K562 (cell line): Measurements from ENCODE around the gene PPIF. TPM values are rescaled to one million over a fixed set of nuclear protein-coding genes. Genes with fewer than 3 reads are reported as not detected.

Source experiments
- ATAC-seq: fragments of 200-7000 bp; cut with Tn5 transposase; 3 replicates; pipeline ENCODE4 v1.9.1; 2020; ENCODE audit warnings: moderate library complexity
- BruUV-seq: library from RNA; stranded (reverse); fragments of 400-500 nt; replicated peaks from 2 replicates; lab custom pipeline; 2021; lab: Mats Ljungman, UMichigan
- CTCF ChIA-PET: fragments of 300-600 bp; formaldehyde crosslinking; extraction: SDS; loops from one replicate; lab custom pipeline; 2021; ENCODE audit warnings: low intra/inter-chr PET ratio; lab: Yijun Ruan, JAX
- POLR2A ChIA-PET: fragments of 300-600, 350-650 bp; sonication (Branson Sonifier 250); formaldehyde crosslinking; extraction: SDS; loops from one replicate; lab custom pipeline; 2021; ENCODE audit warnings: antibody characterized with exemption, inconsistent platforms; lab: Yijun Ruan, JAX
- DNase-seq, 4 experiments: peaks; one replicate each; pipeline versions ENCODE4 v3.0.0 to v3.0.0-alpha.2; 2011 to 2018; ENCODE audit warnings: low spot score in 3 of 4, mixed read lengths in 3 of 4; ENCODE audit errors: extremely low read depth in 1 of 4
- FAIRE-seq: peaks from 2 replicates; lab custom pipeline; 2011; peaks lifted over from hg19 to GRCh38; lab: Jason Lieb, UNC
- H2AFZ ChIP-seq: 2 replicates; pipeline ENCODE4 v1.6.0; 2011; ENCODE audit warnings: low read depth, low read length, control low read depth, inconsistent platforms
- H3K27ac ChIP-seq: fragments of 200-600 bp; 3 replicates; pipeline ENCODE4 v1.8.0; 2011; ENCODE audit warnings: low read depth, mild to moderate bottlenecking, control low read depth, inconsistent platforms, low read length, moderate library complexity, mixed read lengths; ENCODE audit errors: extremely low read depth
- H3K27me3 ChIP-seq, 2 experiments: fragments of 300-600 bp in 1 of 2; 2 replicates in 1 of 2; 3 replicates in 1 of 2; pipeline versions ENCODE4 v1.6.0 to v1.8.0; 2011; ENCODE audit warnings: inconsistent platforms in 2 of 2, low read length in 2 of 2, mild to moderate bottlenecking in 1 of 2, mixed read lengths in 1 of 2, moderate library complexity in 1 of 2; ENCODE audit not compliant: control insufficient read depth in 2 of 2, insufficient read depth in 2 of 2
- H3K36me3 ChIP-seq: fragments of 300-600 bp; 3 replicates; pipeline ENCODE4 v1.8.0; 2011; ENCODE audit warnings: mild to moderate bottlenecking, low read length, inconsistent platforms; ENCODE audit not compliant: control insufficient read depth, insufficient read depth
- H3K4me1 ChIP-seq, 2 experiments: fragments of 200-600 bp in 1 of 2; replicated peaks in 1 of 2; 2 replicates in 1 of 2; 3 replicates in 1 of 2; pipeline versions ENCODE4 v1.5.1 to v1.8.0; 2011; ENCODE audit warnings: inconsistent platforms in 2 of 2, low read length in 2 of 2, mild to moderate bottlenecking in 1 of 2, mixed read lengths in 1 of 2, moderate library complexity in 1 of 2; ENCODE audit not compliant: control insufficient read depth in 2 of 2, insufficient read depth in 2 of 2
- H3K4me2 ChIP-seq: 2 replicates; pipeline ENCODE4 v1.6.1; 2011; ENCODE audit warnings: low read length, control low read depth, inconsistent platforms, mixed read lengths; ENCODE audit not compliant: insufficient read depth
- H3K4me3 ChIP-seq: fragments of 200-600 bp; sonication (generic), shearing (Covaris generic); 2 replicates; pipeline ENCODE4 v1.5.1; 2016; ENCODE audit warnings: control low read depth, inconsistent platforms
- H3K79me2 ChIP-seq: fragments of 200-600 bp; 3 replicates; pipeline ENCODE4 v1.8.0; 2011; ENCODE audit warnings: low read length, inconsistent platforms; ENCODE audit not compliant: control insufficient read depth, insufficient read depth
- H3K9ac ChIP-seq, 2 experiments: 2 replicates each; pipeline versions ENCODE4 v1.6.0 to v1.6.1; 2011; ENCODE audit warnings: low read depth in 2 of 2, low read length in 2 of 2, control low read depth in 1 of 2, inconsistent platforms in 1 of 2, mild to moderate bottlenecking in 1 of 2, mixed read lengths in 1 of 2; ENCODE audit not compliant: insufficient read depth in 1 of 2
- H3K9me1 ChIP-seq: one replicate; pipeline ENCODE4 v1.6.0; 2011; ENCODE audit warnings: inconsistent platforms, mild to moderate bottlenecking, low read length, moderate library complexity; ENCODE audit not compliant: control insufficient read depth, insufficient read depth
- H3K9me3 ChIP-seq: replicated peaks from 2 replicates; pipeline ENCODE4 v1.5.1; 2011; ENCODE audit warnings: low read depth, low read length, inconsistent platforms; ENCODE audit not compliant: control insufficient read depth, insufficient read depth
- H4K20me1 ChIP-seq: replicated peaks from 2 replicates; pipeline ENCODE4 v1.6.1; 2011; ENCODE audit warnings: low read length, inconsistent platforms, mixed read lengths; ENCODE audit not compliant: control insufficient read depth, insufficient read depth
- C11orf30 ChIP-seq: fragments of 450-650 bp; IDR thresholded peaks from 2 replicates; pipeline ENCODE4 v1.6.1; 2016; ENCODE audit warnings: low read depth, mild to moderate bottlenecking
- CEBPB ChIP-seq: fragments of 450-650 bp; IDR thresholded peaks from 2 replicates; pipeline ENCODE4 v1.6.1; 2016; ENCODE audit warnings: missing genetic modification characterization, missing compliant biosample characterization
- CEBPG ChIP-seq, 3 experiments: fragments of 200-800 bp in 1 of 3; sonication (Bioruptor generic) in 1 of 3; sonication (generic) in 1 of 3; formaldehyde crosslinking in 1 of 3; IDR thresholded peaks in 2 of 3; conservative IDR thresholded peaks in 1 of 3; 2 replicates each; pipeline versions ENCODE4 v1.6.1 to v1.8.0; 2016 to 2022; ENCODE audit warnings: missing compliant biosample characterization in 2 of 3, missing genetic modification characterization in 2 of 3, mild to moderate bottlenecking in 1 of 3, missing genetic modification reagents in 1 of 3
- JUN ChIP-seq, 2 experiments: sonication (generic) in 1 of 2; formaldehyde crosslinking in 1 of 2; IDR thresholded peaks; 2 replicates each; pipeline versions ENCODE4 v1.6.1 to v1.8.0; 2012 to 2022; ENCODE audit warnings: borderline replicate concordance in 2 of 2, mild to moderate bottlenecking in 2 of 2, improper control_type of control experiment in 1 of 2, low read depth in 1 of 2, low read length in 1 of 2, missing genetic modification reagents in 1 of 2
- KDM1A ChIP-seq, 2 experiments: fragments of 450-650 bp; IDR thresholded peaks; 2 replicates each; pipeline ENCODE4 v1.6.1; 2016; ENCODE audit warnings: mild to moderate bottlenecking in 2 of 2
- MAFG ChIP-seq: fragments of 450-650 bp; conservative IDR thresholded peaks from 2 replicates; pipeline ENCODE4 v1.6.1; 2016; ENCODE audit warnings: missing genetic modification characterization, missing compliant biosample characterization
- MAFK ChIP-seq: IDR thresholded peaks from 2 replicates; pipeline ENCODE4 v1.6.1; 2011; ENCODE audit warnings: low read length, improper control_type of control experiment
- NFE2 ChIP-seq: IDR thresholded peaks from 2 replicates; pipeline ENCODE4 v1.6.1; 2014; ENCODE audit warnings: antibody characterized with exemption, low read depth
- TRIM24 ChIP-seq, 2 experiments: fragments of 450-650 bp; IDR thresholded peaks; 2 replicates each; pipeline ENCODE4 v1.6.1; 2016
- ZNF224 ChIP-seq: sonication (generic); formaldehyde crosslinking; IDR thresholded peaks from 2 replicates; pipeline ENCODE4 v1.8.0; 2022; ENCODE audit warnings: mild to moderate bottlenecking, missing genetic modification reagents
- WGBS: fragments of 100-300 bp; shearing (Covaris generic); methylation state at CpG from one replicate; pipeline ENCODE4 v1.1.6; 2016; ENCODE audit warnings: low coverage, mixed read lengths; ENCODE audit not compliant: insufficient coverage; ENCODE audit errors: missing lambda C conversion rate; 5-methylcytosine and 5-hydroxymethylcytosine counted together
- in situ Hi-C: fragments of 300-500 bp; cut with MboI; formaldehyde crosslinking; loops from 4 replicates; pipeline ENCODE4 v1.15.0; 2018; ENCODE audit warnings: inconsistent platforms, mixed read lengths
- intact Hi-C: fragments of 100-400 bp; cut with micrococcal nuclease; formaldehyde crosslinking; loops from 2 replicates; pipeline ENCODE4 v1.14.2; 2022
- polyA plus RNA-seq, 8 experiments: library from polyadenylated mRNA; depleted of rRNA in 4 of 8; stranded (reverse) in 5 of 8; unstranded in 3 of 8; fragments of >200 nt; fragmentation: Nextera tagmentation in 2 of 8; fragmentation: Illumina TruSeq in 1 of 8; extraction: Ambion mirVana in 2 of 8; extraction: Trizol in 1 of 8; gene quantifications; 2 replicates each; pipeline versions ENCODE4 v1.2.1 to v1.2.3, GENCODE V29; 2011 to 2014; ENCODE audit warnings: inconsistent platforms in 1 of 8, missing spikeins in 1 of 8
- total RNA-seq, 7 experiments: library from RNA; depleted of rRNA in 6 of 7; stranded (reverse); fragments of >200 nt in 6 of 7; fragmentation: Illumina TruSeq in 2 of 7; extraction: Trizol in 2 of 7; gene quantifications; 2 replicates each; pipeline versions ENCODE4 v1.2.1 to v1.2.3, GENCODE V29; 2011 to 2021; ENCODE audit warnings: low replicate concordance in 1 of 7
- TF ChIP-seq, protein P1 (sequence below): sonication (generic); formaldehyde crosslinking; IDR thresholded peaks from 2 replicates; pipeline ENCODE4 v1.8.0; 2022; ENCODE audit warnings: mild to moderate bottlenecking, missing genetic modification reagents
- TF ChIP-seq, protein P2 (sequence below), 2 experiments: fragments of 450-650 bp in 1 of 2; sonication (generic) in 1 of 2; formaldehyde crosslinking in 1 of 2; IDR thresholded peaks in 1 of 2; conservative IDR thresholded peaks in 1 of 2; 2 replicates each; pipeline versions ENCODE4 v1.6.1 to v1.8.1; 2016 to 2023; ENCODE audit warnings: mild to moderate bottlenecking in 2 of 2, moderate library complexity in 2 of 2, inconsistent platforms in 1 of 2, missing genetic modification reagents in 1 of 2

Gene PPIF
- total and polyA plus RNA-seq, 9 of the 15 experiments (the other 6 are each of a cell fraction or from before 2014, with no cell fraction given), result 40.9 to 287 (median 117) TPM

DNA sequence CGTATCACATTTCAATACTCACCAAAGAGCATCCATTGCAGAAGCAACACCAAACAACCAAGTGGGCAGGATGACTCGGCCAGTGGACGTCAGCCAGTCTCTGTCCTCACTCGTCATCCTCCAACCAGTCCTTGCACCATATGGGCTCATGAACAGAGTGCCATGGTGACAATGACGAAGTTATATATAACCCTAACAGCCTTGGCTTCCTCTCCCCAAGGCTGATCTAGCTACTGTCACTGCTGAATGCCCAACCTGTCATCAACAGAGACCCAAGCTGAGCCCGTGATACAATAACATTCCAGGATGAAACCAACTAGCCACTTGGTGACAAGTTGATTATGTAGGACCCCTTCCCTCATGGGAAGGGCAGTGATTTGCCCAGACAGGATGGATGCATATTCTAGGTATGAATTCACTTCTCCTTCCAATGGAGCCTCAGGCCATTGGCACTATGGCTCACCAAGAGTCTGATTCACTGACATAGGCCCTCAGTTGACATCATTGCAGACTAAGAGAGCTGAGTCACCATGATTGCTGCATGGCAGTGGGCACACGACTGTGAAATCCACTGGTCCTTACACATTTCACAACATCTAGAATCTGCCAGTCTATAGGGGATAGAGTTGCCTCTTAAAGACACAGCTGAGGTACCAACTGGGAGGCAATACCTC, 26.3 kb upstream of the PPIF start:
- Histone ChIP-seq H3K9ac (no peak overlapping the region), H3K4me1 (peaks cover 13 to 21% of the 10 kb centered on the region in 2 experiments), H3K27ac (no peak overlapping the region), H3K4me2 (no peak overlapping the region), H3K27me3 (peaks cover 3 to 46% of the 10 kb centered on the region in 2 experiments), H3K79me2 (no peaks in the 10 kb centered on the region), H3K9me3 (no peaks in the 10 kb centered on the region), H3K4me3 (no peak overlapping the region), H2AFZ (no peak overlapping the region), H3K9me1 (peaks cover 6% of the 10 kb centered on the region), H4K20me1 (0 out of 2 replicates have a peak, but pooled peaks cover 4% of the 10 kb centered on the region), H3K36me3 (no peaks in the 10 kb centered on the region)
- intact Hi-C loops (no loop called here), in situ Hi-C loops (no loop called here)
- DNase-seq, result no peak
- 4% methylated on average over 7 of the region's 7 CpGs for WGBS
- ChIA-PET POLR2A (interaction anchor here (0.9 to 1.4 kb wide), 2 partner anchors 9 to 23 kb away, joined by 5 to 6 read pairs; no protein-coding TSS in a partner anchor), CTCF (no interaction called here)
- BruUV-seq, result no TSS peak
- no peak for FAIRE-seq
- no peak for ATAC-seq
- peak; percentile 11; the same call in 1 of the 2 replicates for TF ChIP-seq MAFK
- TF ChIP-seq ZNF224 (CRISPR knock-in tag), result no peak
- TF ChIP-seq, protein P1, sequence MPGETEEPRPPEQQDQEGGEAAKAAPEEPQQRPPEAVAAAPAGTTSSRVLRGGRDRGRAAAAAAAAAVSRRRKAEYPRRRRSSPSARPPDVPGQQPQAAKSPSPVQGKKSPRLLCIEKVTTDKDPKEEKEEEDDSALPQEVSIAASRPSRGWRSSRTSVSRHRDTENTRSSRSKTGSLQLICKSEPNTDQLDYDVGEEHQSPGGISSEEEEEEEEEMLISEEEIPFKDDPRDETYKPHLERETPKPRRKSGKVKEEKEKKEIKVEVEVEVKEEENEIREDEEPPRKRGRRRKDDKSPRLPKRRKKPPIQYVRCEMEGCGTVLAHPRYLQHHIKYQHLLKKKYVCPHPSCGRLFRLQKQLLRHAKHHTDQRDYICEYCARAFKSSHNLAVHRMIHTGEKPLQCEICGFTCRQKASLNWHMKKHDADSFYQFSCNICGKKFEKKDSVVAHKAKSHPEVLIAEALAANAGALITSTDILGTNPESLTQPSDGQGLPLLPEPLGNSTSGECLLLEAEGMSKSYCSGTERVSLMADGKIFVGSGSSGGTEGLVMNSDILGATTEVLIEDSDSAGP (CRISPR knock-in tag), result no peak
- TF ChIP-seq CEBPG (CRISPR knock-in tag; IDR thresholded peaks at IDR 0.05), result no peak
- TF ChIP-seq CEBPG (tag; conservative IDR thresholded peaks at IDR 0.05 in 1 of 2, IDR thresholded peaks at IDR 0.05 in 1 of 2), result 0 out of 4 replicates have a peak, but pooled peaks have one; percentile 13 to 37
- 0 out of 2 replicates have a peak, but pooled peaks have one; percentile 18 for TF ChIP-seq NFE2
- TF ChIP-seq KDM1A (IDR thresholded peaks at IDR 0.05), result no peak
- TF ChIP-seq, protein P2, sequence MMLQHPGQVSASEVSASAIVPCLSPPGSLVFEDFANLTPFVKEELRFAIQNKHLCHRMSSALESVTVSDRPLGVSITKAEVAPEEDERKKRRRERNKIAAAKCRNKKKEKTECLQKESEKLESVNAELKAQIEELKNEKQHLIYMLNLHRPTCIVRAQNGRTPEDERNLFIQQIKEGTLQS (IDR thresholded peaks at IDR 0.05), result peak; percentile 65
- TF ChIP-seq, protein P2 (CRISPR knock-in tag; conservative IDR thresholded peaks at IDR 0.05), result no peak
- TF ChIP-seq CEBPB, result 0 out of 2 replicates have a peak, but pooled peaks have one; percentile 13
- peak; percentile 20; the same call in 1 of the 2 replicates for TF ChIP-seq JUN (IDR thresholded peaks at IDR 0.05; ENCODE audit: borderline replicate concordance, low read depth, low read length)
- TF ChIP-seq JUN (CRISPR knock-in tag; IDR thresholded peaks at IDR 0.05; ENCODE audit: borderline replicate concordance), result no peak
- TF ChIP-seq C11orf30, result peak; percentile 19; the same call in 1 of the 2 replicates
- TF ChIP-seq TRIM24 (IDR thresholded peaks at IDR 0.05), result peak in 1 of 2 experiments; percentile 50; a peak in 1 of 4 replicates
- TF ChIP-seq MAFG (tag), result 0 out of 2 replicates have a peak, but pooled peaks have one; percentile 13
